GM21360 (cell line): ENCODE data around the gene SH2D3A.
A peak's percentile ranks its signal among the peaks of the same experiment; 100 is the strongest.
"Not testable (repeated sequence)": the region's sequence is repeated elsewhere in the genome, so short reads cannot be mapped to it uniquely, and the experiment has no call there.

Experiments
- ATAC-seq: cut with Tn5 transposase; IDR thresholded peaks from one replicate; pipeline ENCODE4 v1.9.1; 2021; ENCODE audit warnings: mild to moderate bottlenecking, moderate library complexity; ENCODE audit not compliant: unreplicated experiment

SH2D3A gene

GRCh38 chr19:6790194-6791128, 23.2 kb upstream of the SH2D3A start:
- no peak for ATAC-seq

- no peak for ATAC-seq
These were observed 21.7 kb upstream of the SH2D3A start for GRCh38 chr19:6788896-6789295.

- ATAC-seq: no peak
These were observed 20.2 kb upstream of the SH2D3A start for GRCh38 chr19:6787393-6787792.

GRCh38 chr19:6779206-6779605, 12.0 kb upstream of the SH2D3A start:
- ATAC-seq: no peak

GRCh38 chr19:6778386-6778785, 11.2 kb upstream of the SH2D3A start:
- no peak for ATAC-seq

GRCh38 chr19:6777434-6777833, 10.2 kb upstream of the SH2D3A start:
- no peak for ATAC-seq

- no peak for ATAC-seq
These were observed 9.8 kb upstream of the SH2D3A start for GRCh38 chr19:6776999-6777398.

GRCh38 chr19:6776045-6776444, 8.8 kb upstream of the SH2D3A start:
- ATAC-seq: not testable (repeated sequence)

- ATAC-seq: no peak
These were observed 7.8 kb upstream of the SH2D3A start for GRCh38 chr19:6774821-6775707.

- no peak for ATAC-seq
These were observed 6.2 kb upstream of the SH2D3A start for GRCh38 chr19:6773323-6773931.

GRCh38 chr19:6772866-6773322, 5.7 kb upstream of the SH2D3A start:
- no peak for ATAC-seq

- ATAC-seq: no peak
These were observed 5.0 kb upstream of the SH2D3A start, which contains the start of gene VAV1 for GRCh38 chr19:6772028-6772865. Gene VAV1 (plus strand): TSS chr19:6772708. CDS start chr19:6772808, 100 bp downstream.

GRCh38 chr19:6771648-6772027, 4.4 kb upstream of the SH2D3A start:
- ATAC-seq: not testable (repeated sequence)

- ATAC-seq: no peak
These were observed 1.9 kb upstream of the SH2D3A start for GRCh38 chr19:6769006-6769619.

GRCh38 chr19:6768236-6768785, 1.1 kb upstream of the SH2D3A start:
- ATAC-seq: no peak

GRCh38 chr19:6767081-6767356, 216 bp downstream of the SH2D3A start:
- peak; percentile 14 for ATAC-seq

GRCh38 chr19:6766357-6767080, 716 bp downstream of the SH2D3A start:
- no peak for ATAC-seq

- no peak for ATAC-seq
These were observed 1.4 kb downstream of the SH2D3A start for GRCh38 chr19:6765738-6766356.
